ENCODE results near the gene SULT1E1.

The SULT1E1 gene

GRCh38 chr4:69793732-69794131, 66.2 kb downstream of the SULT1E1 start:
- no peak for DNase-seq (ENCODE audit: low read depth)
